Uterus (tissue), 2 donors: Measurements from ENCODE around the gene SEPTIN8.

Source experiments
- POLR2A ChIP-seq, 2 donors: fragments of 450-650 bp; IDR thresholded peaks; one replicate each; pipeline ENCODE4 v1.6.1; 2016; ENCODE audit warnings: antibody characterized with exemption in 2 of 2, mild to moderate bottlenecking in 1 of 2, moderate library complexity in 1 of 2
- TF ChIP-seq, protein P1 (sequence below), 4 experiments: fragments of 200-600 bp in 2 of 4; fragments of 450-650 bp in 2 of 4; sonication (generic) in 2 of 4; IDR thresholded peaks; one replicate each; pipeline ENCODE4 v1.5.1; 2016 to 2019; ENCODE audit warnings: antibody characterized with exemption in 4 of 4, mild to moderate bottlenecking in 2 of 4, moderate library complexity in 1 of 4

DNA sequence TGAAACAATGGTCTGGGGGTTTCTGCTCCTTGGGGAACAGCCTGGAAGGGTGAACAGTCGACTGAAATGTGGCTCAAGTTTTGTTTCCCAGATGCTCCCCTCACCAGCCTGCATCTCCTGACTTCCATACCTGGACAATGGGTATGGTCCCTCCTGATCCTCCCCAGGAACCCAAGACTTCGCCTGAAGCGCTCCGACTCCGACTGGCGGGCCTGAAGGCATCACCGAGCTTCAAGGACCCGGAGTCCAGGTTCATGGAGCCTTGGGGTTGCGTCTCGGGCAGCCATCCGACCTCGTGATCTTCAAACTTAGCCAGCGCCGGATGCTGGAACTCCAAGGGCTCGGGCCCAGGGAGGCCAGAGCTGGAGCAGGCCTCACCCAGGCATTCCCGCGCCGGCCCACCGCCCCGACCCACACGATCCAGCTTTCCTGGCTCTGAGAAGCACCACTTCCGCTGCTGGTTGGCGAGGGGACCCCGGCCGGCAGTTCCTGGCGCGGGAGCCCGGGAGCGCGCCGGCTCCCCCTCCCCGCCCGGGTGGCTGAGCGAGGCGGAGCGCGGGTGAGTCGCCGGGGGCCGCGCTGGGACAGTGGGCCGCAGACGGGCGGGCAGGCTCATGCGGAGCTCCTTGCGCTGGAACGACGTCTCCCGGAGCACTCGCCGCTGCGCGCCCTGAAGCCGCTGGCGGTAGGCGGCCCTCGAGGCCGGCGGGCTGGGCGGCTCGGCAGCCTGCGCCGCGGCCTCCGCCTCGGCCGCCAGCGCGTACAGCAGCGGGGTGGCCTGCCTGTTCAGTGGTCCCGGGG lies 48.2 kb upstream of the SEPTIN8 start:
- TF ChIP-seq, protein P1, sequence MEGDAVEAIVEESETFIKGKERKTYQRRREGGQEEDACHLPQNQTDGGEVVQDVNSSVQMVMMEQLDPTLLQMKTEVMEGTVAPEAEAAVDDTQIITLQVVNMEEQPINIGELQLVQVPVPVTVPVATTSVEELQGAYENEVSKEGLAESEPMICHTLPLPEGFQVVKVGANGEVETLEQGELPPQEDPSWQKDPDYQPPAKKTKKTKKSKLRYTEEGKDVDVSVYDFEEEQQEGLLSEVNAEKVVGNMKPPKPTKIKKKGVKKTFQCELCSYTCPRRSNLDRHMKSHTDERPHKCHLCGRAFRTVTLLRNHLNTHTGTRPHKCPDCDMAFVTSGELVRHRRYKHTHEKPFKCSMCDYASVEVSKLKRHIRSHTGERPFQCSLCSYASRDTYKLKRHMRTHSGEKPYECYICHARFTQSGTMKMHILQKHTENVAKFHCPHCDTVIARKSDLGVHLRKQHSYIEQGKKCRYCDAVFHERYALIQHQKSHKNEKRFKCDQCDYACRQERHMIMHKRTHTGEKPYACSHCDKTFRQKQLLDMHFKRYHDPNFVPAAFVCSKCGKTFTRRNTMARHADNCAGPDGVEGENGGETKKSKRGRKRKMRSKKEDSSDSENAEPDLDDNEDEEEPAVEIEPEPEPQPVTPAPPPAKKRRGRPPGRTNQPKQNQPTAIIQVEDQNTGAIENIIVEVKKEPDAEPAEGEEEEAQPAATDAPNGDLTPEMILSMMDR (IDR thresholded peaks at IDR 0.05), result no peak
- TF ChIP-seq POLR2A (IDR thresholded peaks at IDR 0.05), result no peak
